Neural cell (in vitro differentiated cells): ENCODE measurements around the gene RBMS3. TPM values are rescaled to one million over a fixed set of nuclear protein-coding genes. Genes with fewer than 3 reads are reported as not detected.

Experiments
- H2AFZ ChIP-seq: fragments of 200-600, 300-800 bp; sonication (generic), shearing (Covaris generic); 2 replicates; pipeline ENCODE4 v1.6.0; 2014; ENCODE audit warnings: low read depth, mild to moderate bottlenecking, antibody characterized with exemption, low read length, moderate library complexity
- H3F3A ChIP-seq: fragments of 200-600 bp; shearing (Covaris generic); 2 replicates; pipeline ENCODE4 v1.6.1; 2016; ENCODE audit warnings: mild to moderate bottlenecking, moderate library complexity, mixed read lengths, antibody characterized with exemption, low read length; ENCODE audit not compliant: insufficient read depth, poor library complexity, severe bottlenecking
- H3K27ac ChIP-seq: fragments of 200-600, 300-800 bp; sonication (generic), shearing (Covaris generic); 2 replicates; pipeline ENCODE4 v1.5.1; 2014; ENCODE audit warnings: mild to moderate bottlenecking, low read length, moderate library complexity
- H3K27me3 ChIP-seq: fragments of 300-800, 200-600 bp; sonication (generic), shearing (Covaris generic); 2 replicates; pipeline ENCODE4 v1.6.0; 2014; ENCODE audit warnings: mild to moderate bottlenecking, low read depth, low read length, moderate library complexity; ENCODE audit not compliant: insufficient read depth
- H3K36me3 ChIP-seq: fragments of 300-800, 200-600 bp; sonication (generic), shearing (Covaris generic); 2 replicates; pipeline ENCODE4 v1.5.1; 2014; ENCODE audit warnings: mild to moderate bottlenecking, antibody characterized with exemption, low read length, moderate library complexity; ENCODE audit not compliant: insufficient read depth
- H3K4me2 ChIP-seq: fragments of 300-800, 200-600 bp; sonication (generic), shearing (Covaris generic); 2 replicates; pipeline ENCODE4 v1.6.0; 2014; ENCODE audit warnings: mild to moderate bottlenecking, low read length
- H3K4me3 ChIP-seq: fragments of 300-800, 200-600 bp; sonication (generic), shearing (Covaris generic); 2 replicates; pipeline ENCODE4 v1.5.1; 2014; ENCODE audit warnings: mild to moderate bottlenecking, low read length, moderate library complexity
- H3K79me2 ChIP-seq: fragments of 200-600 bp; shearing (Covaris generic); replicated peaks from 2 replicates; pipeline ENCODE4 v1.6.0; 2014; ENCODE audit warnings: mild to moderate bottlenecking, low read length, moderate library complexity; ENCODE audit not compliant: insufficient read depth
- H3K9ac ChIP-seq: fragments of 300-800, 200-600 bp; sonication (generic), shearing (Covaris generic); 2 replicates; pipeline ENCODE4 v1.6.1; 2016; ENCODE audit warnings: mild to moderate bottlenecking, low read length, mixed read lengths
- H3K9me2 ChIP-seq: fragments of 200-600 bp; shearing (Covaris generic); 2 replicates; pipeline ENCODE4 v1.6.1; 2016; ENCODE audit warnings: mild to moderate bottlenecking, low read length, mixed read lengths; ENCODE audit not compliant: insufficient read depth
- H3K9me3 ChIP-seq: fragments of 200-600, 300-800 bp; sonication (generic), shearing (Covaris generic); 2 replicates; pipeline ENCODE4 v1.6.1; 2016; ENCODE audit warnings: mild to moderate bottlenecking, mixed run types, low read length, moderate library complexity, mixed read lengths
- H4K20me1 ChIP-seq: fragments of 200-600 bp; shearing (Covaris generic); 2 replicates; pipeline ENCODE4 v1.6.1; 2016; ENCODE audit warnings: mild to moderate bottlenecking, mixed run types; ENCODE audit not compliant: insufficient read depth
- CTCF ChIP-seq: fragments of 450-650 bp; IDR thresholded peaks from 2 replicates; pipeline ENCODE4 v1.5.1; 2014; ENCODE audit warnings: antibody characterized with exemption, mild to moderate bottlenecking, moderate library complexity; ENCODE audit not compliant: poor library complexity, severe bottlenecking
- EP300 ChIP-seq: fragments of 450-650 bp; conservative IDR thresholded peaks from 2 replicates; pipeline ENCODE4 v1.6.1; 2014; ENCODE audit warnings: antibody characterized with exemption, mild to moderate bottlenecking, moderate library complexity; ENCODE audit not compliant: poor library complexity, severe bottlenecking
- EZH2 ChIP-seq: fragments of 200-600, 300-800 bp; shearing (Covaris generic), sonication (generic); IDR thresholded peaks from 2 replicates; pipeline ENCODE4 v1.6.1; 2014; ENCODE audit warnings: antibody characterized with exemption, low read length, borderline replicate concordance, mild to moderate bottlenecking; ENCODE audit not compliant: insufficient read depth, poor library complexity, severe bottlenecking
- MXI1 ChIP-seq: fragments of 450-650 bp; conservative IDR thresholded peaks from 2 replicates; pipeline ENCODE4 v1.6.1; 2014; ENCODE audit warnings: antibody characterized with exemption, mild to moderate bottlenecking; ENCODE audit not compliant: poor library complexity, severe bottlenecking
- POLR2AphosphoS5 ChIP-seq: IDR thresholded peaks from 2 replicates; pipeline ENCODE4 v1.6.1; 2012
- RAD21 ChIP-seq: fragments of 450-650 bp; conservative IDR thresholded peaks from 2 replicates; pipeline ENCODE4 v1.6.1; 2014; ENCODE audit warnings: antibody characterized with exemption, mild to moderate bottlenecking, moderate library complexity
- REST ChIP-seq: IDR thresholded peaks from 2 replicates; pipeline ENCODE4 v1.6.1; 2012; ENCODE audit warnings: borderline replicate concordance
- SMC3 ChIP-seq: fragments of 450-650 bp; conservative IDR thresholded peaks from 2 replicates; pipeline ENCODE4 v1.6.1; 2014; ENCODE audit warnings: antibody characterized with exemption, mild to moderate bottlenecking, moderate library complexity; ENCODE audit not compliant: poor library complexity
- TAF1 ChIP-seq: IDR thresholded peaks from 2 replicates; pipeline ENCODE4 v1.6.1; 2012; ENCODE audit warnings: low read depth
- polyA plus RNA-seq: library from polyadenylated mRNA; depleted of rRNA; stranded (reverse); fragments of >200 nt; gene quantifications from 2 replicates; pipeline ENCODE4 v1.2.3, GENCODE V29; 2014

The RBMS3 gene
- polyA plus RNA-seq, 1 donor from 2014 or later, result 0.53 TPM

- Histone ChIP-seq H2AFZ (no peak overlapping the region), H3K27me3 (no peaks in the 10 kb centered on the region), H3K9me2 (no peaks in the 10 kb centered on the region), H3K4me2 (no peak overlapping the region), H3K9ac (no peak overlapping the region), H4K20me1 (no peaks in the 10 kb centered on the region), H3K4me3 (no peak overlapping the region), H3K36me3 (no peaks in the 10 kb centered on the region), H3K9me3 (no peaks in the 10 kb centered on the region), H3K27ac (no peak overlapping the region), H3K79me2 (no peaks in the 10 kb centered on the region), H3F3A (no peaks in the 10 kb centered on the region)
- TF ChIP-seq TAF1 (no peak), EP300 (no peak), RAD21 (no peak), CTCF (no peak), SMC3 (no peak)
Observed at GRCh38 chr3:29531644-29532043, 250.8 kb downstream of the RBMS3 start.

- no peaks in the 10 kb centered on the region for H3F3A ChIP-seq
Observed at GRCh38 chr3:29532473-29532872, 251.6 kb downstream of the RBMS3 start.

More at GRCh38 chr3:29532473-29532872, 251.6 kb downstream of the RBMS3 start:
- Histone ChIP-seq H2AFZ (no peak overlapping the region), H3K27ac (no peak overlapping the region), H3K4me2 (no peak overlapping the region), H3K4me3 (no peak overlapping the region), H4K20me1 (no peaks in the 10 kb centered on the region), H3K79me2 (no peaks in the 10 kb centered on the region), H3K9me3 (no peaks in the 10 kb centered on the region), H3K9ac (no peak overlapping the region), H3K27me3 (no peaks in the 10 kb centered on the region), H3K9me2 (no peaks in the 10 kb centered on the region), H3K36me3 (no peaks in the 10 kb centered on the region)
- no peak for TF ChIP-seq RAD21
- no peak for TF ChIP-seq TAF1
- no peak for TF ChIP-seq CTCF
- TF ChIP-seq REST, result no peak
- TF ChIP-seq POLR2AphosphoS5, result no peak
- TF ChIP-seq MXI1, result no peak
- TF ChIP-seq EZH2, result no peak
- no peak for TF ChIP-seq EP300
- TF ChIP-seq SMC3, result no peak
